ENCODE results near the gene BRSK2. TPM values are rescaled to one million over a fixed set of nuclear protein-coding genes. Genes with fewer than 3 reads are reported as not detected.

The BRSK2 gene
- total RNA-seq, 6 experiments from 2014 or later = 0.14 to 0.99 (median 0.47) TPM; not detected in 1

GRCh38 chr11:1384199-1384970 is 5.3 kb upstream of the BRSK2 start:
- Mint-ChIP-seq H3K4me3 (no peak overlapping the region), H3K27me3 (ENCODE audit: insufficient read depth) (peaks cover 8% of the 10 kb centered on the region), H3K36me3 (ENCODE audit: low read depth) (no peaks in the 10 kb centered on the region), H3K27ac (no peak overlapping the region), H3K4me1 (ENCODE audit: low read depth) (no peaks in the 10 kb centered on the region), H3K9me3 (no peaks in the 10 kb centered on the region)
- no peak for TF ChIP-seq CTCF (IDR thresholded peaks at IDR 0.05)
- DNase-seq = peak; percentile 5

DNA sequence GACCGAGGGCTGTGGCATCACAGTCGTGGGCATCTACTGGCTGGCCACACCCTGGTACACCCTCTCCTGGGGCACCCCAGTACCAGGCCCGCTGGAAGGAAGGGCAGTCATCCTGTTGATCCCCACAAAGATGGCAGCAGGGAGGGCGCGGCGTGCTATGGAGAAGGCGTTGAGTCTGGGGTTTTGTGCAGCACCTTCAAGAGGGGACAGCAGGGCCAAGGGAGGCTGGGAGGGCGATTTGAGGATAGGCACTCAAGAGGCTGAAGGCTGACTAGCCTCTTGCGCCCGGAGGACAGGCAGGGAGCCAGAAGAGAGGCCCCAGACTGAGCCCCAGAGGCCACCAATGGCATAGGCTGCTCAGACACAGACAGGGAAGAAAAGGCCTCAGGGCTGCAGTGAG is 2.2 kb upstream of the BRSK2 start:
- no peak for TF ChIP-seq CTCF (IDR thresholded peaks at IDR 0.05)
- Mint-ChIP-seq H3K9me3 (no peaks in the 10 kb centered on the region), H3K27me3 (ENCODE audit: insufficient read depth) (peaks cover 14% of the 10 kb centered on the region), H3K27ac (no peak overlapping the region), H3K4me1 (ENCODE audit: low read depth) (no peaks in the 10 kb centered on the region), H3K36me3 (ENCODE audit: low read depth) (no peaks in the 10 kb centered on the region), H3K4me3 (no peak overlapping the region)
- no peak for DNase-seq

- peak; percentile 28; the same call in 1 of the 2 replicates for TF ChIP-seq CTCF (IDR thresholded peaks at IDR 0.05)
- no peak overlapping the region for H3K27ac Mint-ChIP-seq
These were observed 1.6 kb upstream of the BRSK2 start for GRCh38 chr11:1387961-1388762.

GRCh38 chr11:1388763-1389102 is 1.0 kb upstream of the BRSK2 start:
- Mint-ChIP-seq H3K4me1 (ENCODE audit: low read depth) (no peaks in the 10 kb centered on the region), H3K9me3 (peaks cover 4% of the 10 kb centered on the region), H3K4me3 (peak overlapping the region; percentile 71), H3K36me3 (ENCODE audit: low read depth) (no peaks in the 10 kb centered on the region), H3K27ac (no peak overlapping the region), H3K27me3 (ENCODE audit: insufficient read depth) (peaks cover 14% of the 10 kb centered on the region)
- DNase-seq = no peak
- TF ChIP-seq CTCF (IDR thresholded peaks at IDR 0.05) = no peak

More at GRCh38 chr11:1387961-1388762, 1.6 kb upstream of the BRSK2 start:
- Mint-ChIP-seq H3K4me3 (no peak overlapping the region; the same call in 1 of the 2 replicates), H3K4me1 (ENCODE audit: low read depth) (no peaks in the 10 kb centered on the region), H3K27me3 (ENCODE audit: insufficient read depth) (peaks cover 14% of the 10 kb centered on the region), H3K9me3 (no peaks in the 10 kb centered on the region), H3K36me3 (ENCODE audit: low read depth) (no peaks in the 10 kb centered on the region)
- DNase-seq = no peak

- Mint-ChIP-seq H3K36me3 (ENCODE audit: low read depth) (no peaks in the 10 kb centered on the region), H3K4me1 (ENCODE audit: low read depth) (no peaks in the 10 kb centered on the region), H3K27ac (no peak overlapping the region), H3K27me3 (ENCODE audit: insufficient read depth) (peaks cover 14% of the 10 kb centered on the region), H3K9me3 (peaks cover 4% of the 10 kb centered on the region), H3K4me3 (peak overlapping the region; percentile 71)
- TF ChIP-seq CTCF (IDR thresholded peaks at IDR 0.05) = peak; percentile 45; the same call in 1 of the 2 replicates
- DNase-seq = peak; percentile 97
These were observed 417 bp upstream of the BRSK2 start for GRCh38 chr11:1389103-1389931.
